ENCODE results near the gene SH2D3A.

DNA sequence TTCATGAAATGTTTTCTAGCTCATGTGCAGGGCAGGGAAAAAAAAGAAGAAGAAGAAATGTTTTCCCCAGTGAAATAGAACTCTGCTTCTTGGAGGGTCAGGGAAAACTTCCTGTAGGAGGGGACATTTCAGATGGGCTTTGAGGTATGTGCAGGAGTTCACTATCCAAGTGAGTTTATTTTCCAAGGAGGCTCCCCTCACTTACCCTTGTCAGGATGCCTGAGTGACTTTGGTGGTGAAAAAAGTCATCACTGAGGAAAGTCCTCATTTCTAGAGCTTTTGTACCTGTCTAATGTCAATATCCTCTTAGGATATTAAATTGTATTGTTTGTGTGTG lies 46.1 kb downstream of the SH2D3A start:
- TF ChIP-seq EZH2 (IDR thresholded peaks at IDR 0.05; ENCODE audit: low read length) = no peak
- TF ChIP-seq CTCF (optimal IDR thresholded peaks at IDR 0.05 in 1 of 3, IDR thresholded peaks at IDR 0.05 in 1 of 3, conservative IDR thresholded peaks at IDR 0.05 in 1 of 3; ENCODE audit: extremely low read depth in 1 of 3, insufficient read depth in 2 of 3, low read length in 3 of 3) = no peak
